Measurements from ENCODE around the gene LBHD2.
"Not testable (repeated sequence)": the region's sequence is repeated elsewhere in the genome, so short reads cannot be mapped to it uniquely, and the experiment has no call there.

Gene LBHD2

GRCh38 chr14:103084021-103084919, at the start of gene LBHD2:
Gene LBHD2, plus strand, starts transcription at chr14:103084210. Its CDS starts 1,803 bp downstream, at chr14:103086013.
- DNase-seq (ENCODE audit: extremely low read depth, low read depth): no peak
- TF ChIP-seq CTCF (IDR thresholded peaks at IDR 0.05; ENCODE audit: low read depth, low read length): no peak

DNA sequence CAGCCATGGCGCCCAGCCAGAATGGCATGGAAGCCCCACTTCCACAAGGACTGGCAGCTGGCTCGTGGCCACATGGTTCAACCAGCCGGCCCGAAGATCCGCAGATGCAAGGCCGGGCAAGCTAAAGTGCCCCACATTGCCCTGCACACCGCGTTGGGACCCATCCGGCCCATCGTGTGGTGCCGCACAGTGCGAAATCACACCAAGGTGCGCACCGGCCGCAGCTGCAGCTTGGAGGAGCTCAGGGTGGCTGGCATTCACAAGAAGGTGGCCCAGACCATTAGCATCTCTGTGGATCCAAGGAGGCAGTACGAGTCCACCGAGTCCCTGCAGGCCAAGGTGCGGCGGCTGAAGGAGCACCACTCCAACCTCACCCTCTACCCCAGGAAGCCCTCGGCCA, 42.5 kb upstream of the LBHD2 start:
- no peak for DNase-seq (ENCODE audit: extremely low read depth, low read depth)
- TF ChIP-seq CTCF (IDR thresholded peaks at IDR 0.05; ENCODE audit: low read depth, low read length): no peak

- no peak for DNase-seq (ENCODE audit: extremely low read depth, low read depth)
- no peak for TF ChIP-seq CTCF (IDR thresholded peaks at IDR 0.05; ENCODE audit: low read depth, low read length)
Observed at GRCh38 chr14:103043257-103044015, 40.6 kb upstream of the LBHD2 start.

DNA sequence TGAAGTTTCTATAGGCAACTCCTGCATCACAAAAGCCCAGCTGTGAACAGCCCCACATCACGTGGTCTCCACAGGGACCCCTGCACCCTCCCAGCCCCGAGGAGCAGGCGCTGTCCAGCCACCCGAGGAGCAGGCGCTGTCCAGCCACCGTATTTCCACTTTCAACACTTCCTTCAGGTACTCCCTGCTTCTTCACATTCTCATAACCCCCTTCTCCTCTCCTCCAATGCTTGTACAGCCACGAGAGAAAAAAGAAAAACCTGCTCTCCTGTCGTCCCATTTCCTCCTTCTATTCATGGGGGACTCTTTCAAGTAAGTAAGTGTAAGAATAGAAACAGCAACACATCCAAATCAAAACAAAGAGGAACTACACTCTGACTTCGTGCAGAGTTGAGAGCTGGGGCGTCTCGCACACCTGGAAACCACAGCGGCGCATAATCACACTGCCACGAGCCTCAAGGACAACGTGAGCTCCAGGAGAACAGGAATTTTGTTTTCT, 38.6 kb upstream of the LBHD2 start:
- no peak for TF ChIP-seq CTCF (IDR thresholded peaks at IDR 0.05; ENCODE audit: low read depth, low read length)
- no peak for DNase-seq (ENCODE audit: extremely low read depth, low read depth)

- DNase-seq (ENCODE audit: extremely low read depth, low read depth): not testable (repeated sequence)
Observed at GRCh38 chr14:103047453-103047852, 36.6 kb upstream of the LBHD2 start.

DNA sequence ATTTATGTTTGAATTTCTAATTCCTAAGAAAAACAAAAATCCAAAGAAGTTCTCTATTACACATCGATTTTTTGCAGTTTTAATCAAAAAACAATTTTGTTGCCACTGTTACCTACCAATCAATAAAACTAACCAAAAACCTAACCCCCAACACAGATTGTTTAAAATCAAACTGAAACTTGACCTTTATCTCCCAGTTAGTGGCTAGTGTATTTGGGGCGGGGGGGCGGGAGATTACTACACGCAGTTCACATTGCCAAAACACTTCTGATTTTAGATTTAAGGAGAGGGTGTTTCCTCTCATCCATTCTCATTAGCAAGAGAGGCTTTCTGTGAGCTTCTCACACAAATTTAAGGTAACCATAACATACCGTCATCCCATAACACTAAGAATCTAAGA, 33.1 kb upstream of the LBHD2 start:
- no peak for TF ChIP-seq CTCF (IDR thresholded peaks at IDR 0.05; ENCODE audit: low read depth, low read length)
- DNase-seq (ENCODE audit: extremely low read depth, low read depth): no peak

DNA sequence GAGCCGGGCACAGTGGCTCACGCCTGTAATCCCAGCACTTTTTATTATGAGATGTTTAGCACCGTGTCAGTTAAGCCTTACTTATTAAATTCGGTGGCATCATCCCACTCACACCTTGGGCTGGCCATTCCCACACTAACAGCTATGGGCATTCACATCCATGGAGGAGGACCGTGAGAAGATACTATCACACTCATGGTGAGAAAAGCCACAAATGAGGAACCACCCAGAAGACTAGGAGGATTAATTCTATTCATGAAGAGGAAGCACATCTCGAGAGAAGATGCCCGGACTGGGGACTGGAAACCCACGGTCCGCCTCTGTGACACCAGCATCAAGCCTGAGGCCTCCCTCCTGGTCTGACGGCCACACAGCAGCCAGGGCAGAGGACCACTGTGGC, 31.6 kb upstream of the LBHD2 start:
- DNase-seq (ENCODE audit: extremely low read depth, low read depth): no peak
- no peak for TF ChIP-seq CTCF (IDR thresholded peaks at IDR 0.05; ENCODE audit: low read depth, low read length)
